Activated effector memory CD4-positive, alpha-beta T cell treated with Interleukin-2 at 50 U/mL for 16 hours (primary cell): ENCODE results near the gene STMN1.

Experiments used
- DNase-seq: peaks from one replicate; pipeline ENCODE4 v3.0.0-alpha.2; 2020

Gene STMN1

GRCh38 chr1:25867210-25867991 lies 38.8 kb downstream of the STMN1 start:
- no peak for DNase-seq

GRCh38 chr1:25866288-25866687 lies 39.9 kb downstream of the STMN1 start:
- DNase-seq, result no peak

DNA sequence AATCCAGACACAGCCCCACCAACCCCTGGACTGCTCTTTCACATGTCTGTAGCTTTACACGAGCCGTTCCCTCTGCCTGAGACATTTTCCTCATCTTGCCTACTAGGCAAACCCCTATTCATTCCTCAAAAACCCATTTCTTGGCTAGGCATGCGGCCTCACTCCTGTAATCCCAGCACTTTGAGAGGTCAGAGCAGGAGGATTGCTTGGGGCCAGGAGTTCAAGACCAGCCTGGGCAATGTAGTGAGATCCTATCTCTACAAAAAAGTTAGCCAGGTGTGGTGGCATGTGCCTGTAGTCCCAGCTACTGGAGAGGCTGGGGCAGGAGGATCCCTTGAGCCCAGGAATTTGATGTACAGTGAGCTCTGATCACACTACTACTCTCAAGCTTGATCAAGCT lies 41.8 kb downstream of the STMN1 start:
- DNase-seq, result no peak

DNA sequence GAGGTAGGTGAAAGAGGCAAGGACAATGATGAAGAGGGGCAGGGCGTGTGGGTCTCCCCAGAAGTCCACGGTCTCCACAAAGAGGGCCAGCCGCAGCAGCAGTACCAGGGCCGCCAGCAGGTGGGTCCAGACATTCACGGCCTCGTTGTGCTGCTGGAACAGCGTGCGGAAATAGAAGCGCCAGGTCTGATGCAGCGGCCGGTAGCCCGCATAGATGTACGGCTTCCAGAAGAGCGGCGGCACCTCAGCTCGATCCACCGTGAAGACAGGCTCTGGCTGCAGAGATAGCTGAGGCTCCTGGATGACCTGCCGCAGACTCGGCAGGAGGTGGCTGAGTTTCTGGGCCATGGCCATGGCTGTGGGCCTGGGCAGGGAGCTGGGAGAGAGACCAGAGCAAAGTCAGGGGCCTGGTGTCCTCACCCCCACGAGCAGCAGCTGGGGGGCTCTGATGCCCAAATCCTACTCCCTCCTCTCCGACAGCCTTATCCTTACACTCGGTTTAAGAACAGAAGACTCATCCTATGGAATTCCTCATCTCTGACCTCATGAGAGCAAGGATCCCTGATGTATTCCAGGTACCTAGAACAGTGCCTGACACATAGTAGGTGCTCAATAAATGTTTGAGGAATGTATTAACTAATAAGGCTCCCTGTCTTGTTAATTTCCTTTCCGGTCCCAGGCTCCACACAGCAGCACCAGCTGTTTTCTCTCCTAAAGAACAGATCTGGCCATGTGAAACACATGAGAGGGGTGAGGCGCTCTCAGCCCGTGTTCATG lies 42.5 kb downstream of the STMN1 start:
- DNase-seq, result no peak

- DNase-seq, result no peak
Measured at GRCh38 chr1:25862785-25863485, 43.3 kb downstream of the STMN1 start.

DNA sequence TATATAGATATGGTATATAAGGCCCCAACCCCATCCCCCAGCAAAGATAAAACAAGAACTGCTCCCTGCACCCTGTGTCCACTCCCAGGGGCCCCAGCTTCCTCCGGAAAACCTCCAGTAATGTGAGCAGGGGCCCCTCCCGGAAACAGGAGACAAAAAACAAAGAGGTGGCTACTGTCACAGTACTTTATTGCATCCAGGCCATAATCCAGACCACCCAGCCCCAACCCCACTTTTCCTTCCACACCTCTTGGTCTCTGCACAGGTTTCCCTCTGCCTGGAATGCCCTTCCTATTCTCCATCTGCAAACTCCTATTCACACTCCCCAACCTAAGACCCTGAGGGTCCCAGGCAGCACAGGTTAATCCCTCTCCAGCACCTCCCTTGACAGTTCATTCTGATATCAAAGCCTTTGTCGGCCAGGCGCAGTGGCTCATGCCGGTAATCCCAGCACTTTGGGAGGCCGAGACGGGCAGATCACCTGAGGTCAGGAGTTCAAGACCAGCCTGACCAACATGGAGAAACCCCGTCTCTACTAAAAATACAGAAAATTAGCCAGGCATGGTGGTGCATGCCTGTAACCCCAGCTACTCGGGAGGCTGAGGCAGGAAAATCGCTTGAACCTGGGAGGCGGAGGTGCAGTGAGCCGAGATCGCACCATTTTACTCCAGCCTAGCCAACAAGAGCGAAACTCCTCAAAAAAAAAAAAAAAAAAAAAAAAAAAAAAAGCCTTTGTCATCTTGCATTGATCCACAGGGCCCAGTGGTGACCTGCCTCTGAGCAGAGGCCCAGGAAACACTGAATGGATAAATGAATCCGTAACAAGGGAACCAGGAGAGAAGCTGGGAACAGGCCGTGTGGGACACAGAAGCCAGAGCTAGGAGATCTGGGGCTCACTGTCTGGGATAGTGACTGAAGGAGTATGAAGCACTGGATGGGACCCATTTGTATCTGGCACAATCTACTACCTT lies 44.6 kb downstream of the STMN1 start:
- DNase-seq, result no peak

DNA sequence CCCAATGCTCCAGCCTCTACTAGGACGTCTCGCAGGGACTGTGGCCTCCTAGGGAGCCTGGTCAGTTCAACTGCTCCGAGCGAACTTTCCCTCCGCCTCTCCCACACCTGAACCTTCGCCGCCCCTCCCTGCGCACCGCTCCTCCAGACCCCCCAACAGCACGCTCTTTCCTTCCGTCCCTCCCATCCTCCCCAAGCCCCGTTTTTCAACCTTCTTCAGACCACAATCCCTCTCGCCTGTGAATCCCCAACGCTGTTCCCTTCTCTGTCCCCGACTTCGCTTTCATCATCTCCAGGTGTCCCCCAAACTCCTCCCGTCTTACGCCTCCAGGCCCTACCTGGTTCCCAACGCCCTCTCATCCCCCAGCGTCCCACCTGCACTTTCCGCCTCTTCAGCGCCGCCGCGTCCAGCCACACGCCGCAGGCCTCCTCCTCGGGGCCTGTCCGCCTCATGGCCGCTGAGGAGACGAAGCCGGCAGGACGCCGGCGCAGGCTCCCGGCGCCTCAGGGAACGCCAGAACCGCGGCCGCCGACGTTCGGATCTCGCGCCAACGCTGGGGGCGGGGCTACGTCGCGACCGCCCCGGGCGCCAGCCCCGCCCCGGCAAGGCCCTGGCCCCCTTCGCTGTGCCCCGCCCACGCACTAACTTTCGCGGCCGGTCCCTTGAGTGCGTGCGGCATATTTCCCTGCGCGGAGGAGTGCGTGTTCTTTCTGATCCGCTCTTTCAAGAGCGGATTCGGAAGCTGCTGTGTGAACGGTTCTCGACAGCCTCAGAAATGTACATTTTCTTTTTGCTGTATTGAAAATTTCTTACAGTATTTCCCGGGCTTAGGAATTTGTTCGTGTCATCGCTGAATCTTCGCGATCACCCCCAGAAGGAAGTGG lies 47.1 kb downstream of the STMN1 start, which contains the start of gene AUNIP:
Gene AUNIP (minus strand): TSS at position 552 of the 884 bp plus-strand sequence. CDS start 100 bp downstream, at position 452.
- DNase-seq, result peak; percentile 81

- no peak for DNase-seq
Measured at GRCh38 chr1:25858494-25858893, 47.7 kb downstream of the STMN1 start.

- DNase-seq, result no peak
Measured at GRCh38 chr1:25856856-25857255, 49.4 kb downstream of the STMN1 start.

GRCh38 chr1:25854554-25854953 lies 51.7 kb downstream of the STMN1 start:
- no peak for DNase-seq
